OCI-LY1 (cell line): ENCODE data around the gene WDR62.

Experiments used
- H2AFZ ChIP-seq: fragments of 200-600 bp; sonication (generic), shearing (Covaris generic); 2 replicates; pipeline ENCODE4 v1.6.0; 2014; ENCODE audit warnings: antibody characterized with exemption, mild to moderate bottlenecking, low read length
- H3F3A ChIP-seq: fragments of 200-600 bp; sonication (generic), shearing (Covaris generic); 2 replicates; pipeline ENCODE4 v1.6.0; 2014; ENCODE audit warnings: mild to moderate bottlenecking, antibody characterized with exemption, low read length, moderate library complexity; ENCODE audit not compliant: insufficient read depth
- H3K27ac ChIP-seq: fragments of 200-600 bp; sonication (generic); 2 replicates; pipeline ENCODE4 v1.5.1; 2014; ENCODE audit warnings: low read length, mixed run types, mild to moderate bottlenecking, low read depth; ENCODE audit not compliant: poor library complexity, severe bottlenecking
- H3K27me3 ChIP-seq: fragments of 200-600 bp; sonication (generic); 2 replicates; pipeline ENCODE4 v1.6.0; 2014; ENCODE audit warnings: antibody characterized with exemption, mild to moderate bottlenecking, low read length, moderate library complexity; ENCODE audit not compliant: insufficient read depth
- H3K36me3 ChIP-seq: fragments of 200-600 bp; sonication (generic); 2 replicates; pipeline ENCODE4 v1.6.1; 2014; ENCODE audit warnings: mild to moderate bottlenecking, antibody characterized with exemption, low read length, moderate library complexity, mixed read lengths; ENCODE audit not compliant: insufficient read depth
- H3K4me1 ChIP-seq: fragments of 200-600 bp; sonication (generic); 2 replicates; pipeline ENCODE4 v1.5.1; 2014; ENCODE audit warnings: mild to moderate bottlenecking, low read length, moderate library complexity; ENCODE audit not compliant: insufficient read depth, severe bottlenecking
- H3K4me2 ChIP-seq: fragments of 200-600 bp; sonication (generic), shearing (Covaris generic); 2 replicates; pipeline ENCODE4 v1.6.1; 2014; ENCODE audit warnings: low read length
- H3K4me3 ChIP-seq: fragments of 200-600 bp; sonication (generic); 2 replicates; pipeline ENCODE4 v1.5.1; 2014; ENCODE audit warnings: low read length, low read depth, mild to moderate bottlenecking, mixed read lengths; ENCODE audit not compliant: poor library complexity, severe bottlenecking
- H3K79me2 ChIP-seq: fragments of 200-600 bp; shearing (Covaris generic); 2 replicates; pipeline ENCODE4 v1.6.1; 2016; ENCODE audit warnings: mixed run types, low read length, mixed read lengths; ENCODE audit not compliant: insufficient read depth
- H3K9ac ChIP-seq: fragments of 200-600 bp; sonication (generic), shearing (Covaris generic); 2 replicates; pipeline ENCODE4 v1.6.1; 2014; ENCODE audit warnings: mild to moderate bottlenecking, low read length, mixed read lengths
- H3K9me2 ChIP-seq: fragments of 200-600 bp; sonication (generic), shearing (Covaris generic); 2 replicates; pipeline ENCODE4 v1.6.1; 2014; ENCODE audit warnings: low read depth, mild to moderate bottlenecking, low read length, mixed read lengths
- H3K9me3 ChIP-seq: fragments of 200-600 bp; shearing (Covaris generic); 2 replicates; pipeline ENCODE4 v1.6.1; 2014; ENCODE audit warnings: low read length, mixed read lengths
- H4K20me1 ChIP-seq: fragments of 200-600 bp; sonication (generic), shearing (Covaris generic); 2 replicates; pipeline ENCODE4 v1.6.0; 2016; ENCODE audit warnings: mild to moderate bottlenecking, low read length; ENCODE audit not compliant: insufficient read depth
- CTCF ChIP-seq: fragments of 200-600 bp; sonication (generic), shearing (Covaris generic); IDR thresholded peaks from 2 replicates; pipeline ENCODE4 v1.5.1; 2017; ENCODE audit warnings: mild to moderate bottlenecking, antibody characterized with exemption, low read length, moderate library complexity, mixed read lengths
- EZH2 ChIP-seq: fragments of 200-600 bp; sonication (generic), shearing (Covaris generic); IDR thresholded peaks from 2 replicates; pipeline ENCODE4 v1.8.0; 2017; ENCODE audit warnings: borderline replicate concordance, mixed run types, mild to moderate bottlenecking, antibody characterized with exemption, low read length, moderate library complexity, mixed read lengths

WDR62 gene

GRCh38 chr19:36073121-36073876 is 18.6 kb downstream of the WDR62 start:
- Histone ChIP-seq H3K27ac (no peak overlapping the region), H3K4me2 (no peak overlapping the region), H3K9me3 (no peaks in the 10 kb centered on the region), H3K27me3 (no peaks in the 10 kb centered on the region), H3K9me2 (no peaks in the 10 kb centered on the region), H3K9ac (no peak overlapping the region), H4K20me1 (no peaks in the 10 kb centered on the region), H3K79me2 (no peaks in the 10 kb centered on the region), H3K4me3 (no peak overlapping the region), H2AFZ (no peak overlapping the region), H3K4me1 (no peaks in the 10 kb centered on the region), H3K36me3 (peaks cover 84% of the 10 kb centered on the region), H3F3A (no peaks in the 10 kb centered on the region)
- TF ChIP-seq EZH2 (no peak), CTCF (no peak)

- Histone ChIP-seq H3K4me2 (no peak overlapping the region), H3K9me3 (no peaks in the 10 kb centered on the region), H3K9ac (no peak overlapping the region), H3F3A (no peaks in the 10 kb centered on the region), H3K27me3 (no peaks in the 10 kb centered on the region), H2AFZ (no peak overlapping the region), H3K79me2 (no peaks in the 10 kb centered on the region), H3K4me1 (no peaks in the 10 kb centered on the region), H3K27ac (no peak overlapping the region), H3K4me3 (no peak overlapping the region), H4K20me1 (no peaks in the 10 kb centered on the region), H3K9me2 (no peaks in the 10 kb centered on the region), H3K36me3 (peaks cover 83% of the 10 kb centered on the region)
- TF ChIP-seq EZH2 (no peak), CTCF (no peak)
Observed at GRCh38 chr19:36079389-36079945, 24.8 kb downstream of the WDR62 start.

- no peaks in the 10 kb centered on the region for H3K9me3 ChIP-seq
- H3K9me2 ChIP-seq: no peaks in the 10 kb centered on the region
- H3K4me3 ChIP-seq: no peak overlapping the region
- peaks cover 82% of the 10 kb centered on the region for H3K36me3 ChIP-seq
- H4K20me1 ChIP-seq: no peaks in the 10 kb centered on the region
- H3K27ac ChIP-seq: no peak overlapping the region
- H3K4me2 ChIP-seq: no peak overlapping the region
- H3K79me2 ChIP-seq: no peaks in the 10 kb centered on the region
- no peak overlapping the region for H2AFZ ChIP-seq
- no peaks in the 10 kb centered on the region for H3K4me1 ChIP-seq
- no peak overlapping the region for H3K9ac ChIP-seq
- no peaks in the 10 kb centered on the region for H3K27me3 ChIP-seq
- no peaks in the 10 kb centered on the region for H3F3A ChIP-seq
- TF ChIP-seq CTCF (no peak), EZH2 (no peak)
Observed at GRCh38 chr19:36081385-36081784, 26.7 kb downstream of the WDR62 start.
